K562 (cell line): ENCODE data around the gene FOXO3. TPM values are rescaled to one million over a fixed set of nuclear protein-coding genes. Genes with fewer than 3 reads are reported as not detected.

Experiments
- ATAC-seq: fragments of 200-7000 bp; cut with Tn5 transposase; 3 replicates; pipeline ENCODE4 v1.9.1; 2020; ENCODE audit warnings: moderate library complexity
- BruUV-seq: library from RNA; stranded (reverse); fragments of 400-500 nt; replicated peaks from 2 replicates; lab custom pipeline; 2021; lab: Mats Ljungman, UMichigan
- CTCF ChIA-PET: fragments of 300-600 bp; formaldehyde crosslinking; extraction: SDS; loops from one replicate; lab custom pipeline; 2021; ENCODE audit warnings: low intra/inter-chr PET ratio; lab: Yijun Ruan, JAX
- POLR2A ChIA-PET: fragments of 300-600, 350-650 bp; sonication (Branson Sonifier 250); formaldehyde crosslinking; extraction: SDS; loops from one replicate; lab custom pipeline; 2021; ENCODE audit warnings: antibody characterized with exemption, inconsistent platforms; lab: Yijun Ruan, JAX
- DNase-seq, 4 experiments: peaks; one replicate each; pipeline versions ENCODE4 v3.0.0 to v3.0.0-alpha.2; 2011 to 2018; ENCODE audit warnings: low spot score in 3 of 4, mixed read lengths in 3 of 4; ENCODE audit errors: extremely low read depth in 1 of 4
- FAIRE-seq: peaks from 2 replicates; lab custom pipeline; 2011; peaks lifted over from hg19 to GRCh38; lab: Jason Lieb, UNC
- H2AFZ ChIP-seq: 2 replicates; pipeline ENCODE4 v1.6.0; 2011; ENCODE audit warnings: low read depth, low read length, control low read depth, inconsistent platforms
- H3K27ac ChIP-seq: fragments of 200-600 bp; 3 replicates; pipeline ENCODE4 v1.8.0; 2011; ENCODE audit warnings: low read depth, mild to moderate bottlenecking, control low read depth, inconsistent platforms, low read length, moderate library complexity, mixed read lengths; ENCODE audit errors: extremely low read depth
- H3K27me3 ChIP-seq, 2 experiments: fragments of 300-600 bp in 1 of 2; 2 replicates in 1 of 2; 3 replicates in 1 of 2; pipeline versions ENCODE4 v1.6.0 to v1.8.0; 2011; ENCODE audit warnings: inconsistent platforms in 2 of 2, low read length in 2 of 2, mild to moderate bottlenecking in 1 of 2, mixed read lengths in 1 of 2, moderate library complexity in 1 of 2; ENCODE audit not compliant: control insufficient read depth in 2 of 2, insufficient read depth in 2 of 2
- H3K36me3 ChIP-seq: fragments of 300-600 bp; 3 replicates; pipeline ENCODE4 v1.8.0; 2011; ENCODE audit warnings: mild to moderate bottlenecking, low read length, inconsistent platforms; ENCODE audit not compliant: control insufficient read depth, insufficient read depth
- H3K4me1 ChIP-seq, 2 experiments: fragments of 200-600 bp in 1 of 2; replicated peaks in 1 of 2; 2 replicates in 1 of 2; 3 replicates in 1 of 2; pipeline versions ENCODE4 v1.5.1 to v1.8.0; 2011; ENCODE audit warnings: inconsistent platforms in 2 of 2, low read length in 2 of 2, mild to moderate bottlenecking in 1 of 2, mixed read lengths in 1 of 2, moderate library complexity in 1 of 2; ENCODE audit not compliant: control insufficient read depth in 2 of 2, insufficient read depth in 2 of 2
- H3K4me2 ChIP-seq: 2 replicates; pipeline ENCODE4 v1.6.1; 2011; ENCODE audit warnings: low read length, control low read depth, inconsistent platforms, mixed read lengths; ENCODE audit not compliant: insufficient read depth
- H3K4me3 ChIP-seq: fragments of 200-600 bp; sonication (generic), shearing (Covaris generic); 2 replicates; pipeline ENCODE4 v1.5.1; 2016; ENCODE audit warnings: control low read depth, inconsistent platforms
- H3K79me2 ChIP-seq: fragments of 200-600 bp; 3 replicates; pipeline ENCODE4 v1.8.0; 2011; ENCODE audit warnings: low read length, inconsistent platforms; ENCODE audit not compliant: control insufficient read depth, insufficient read depth
- H3K9ac ChIP-seq, 2 experiments: 2 replicates each; pipeline versions ENCODE4 v1.6.0 to v1.6.1; 2011; ENCODE audit warnings: low read depth in 2 of 2, low read length in 2 of 2, control low read depth in 1 of 2, inconsistent platforms in 1 of 2, mild to moderate bottlenecking in 1 of 2, mixed read lengths in 1 of 2; ENCODE audit not compliant: insufficient read depth in 1 of 2
- H3K9me1 ChIP-seq: one replicate; pipeline ENCODE4 v1.6.0; 2011; ENCODE audit warnings: inconsistent platforms, mild to moderate bottlenecking, low read length, moderate library complexity; ENCODE audit not compliant: control insufficient read depth, insufficient read depth
- H3K9me3 ChIP-seq: replicated peaks from 2 replicates; pipeline ENCODE4 v1.5.1; 2011; ENCODE audit warnings: low read depth, low read length, inconsistent platforms; ENCODE audit not compliant: control insufficient read depth, insufficient read depth
- H4K20me1 ChIP-seq: replicated peaks from 2 replicates; pipeline ENCODE4 v1.6.1; 2011; ENCODE audit warnings: low read length, inconsistent platforms, mixed read lengths; ENCODE audit not compliant: control insufficient read depth, insufficient read depth
- BCOR ChIP-seq: fragments of 450-650 bp; IDR thresholded peaks from 2 replicates; pipeline ENCODE4 v1.6.1; 2016
- GABPB1 ChIP-seq: sonication (generic); formaldehyde crosslinking; IDR thresholded peaks from 2 replicates; pipeline ENCODE4 v1.8.0; 2022; ENCODE audit warnings: mild to moderate bottlenecking, missing genetic modification reagents
- GTF2F1 ChIP-seq: IDR thresholded peaks from 2 replicates; pipeline ENCODE4 v1.6.1; 2011; ENCODE audit warnings: low read depth, low read length, improper control_type of control experiment
- KLF13 ChIP-seq: fragments of 450-650 bp; IDR thresholded peaks from 2 replicates; pipeline ENCODE4 v1.6.1; 2016; ENCODE audit warnings: missing genetic modification characterization, low read depth, mild to moderate bottlenecking, missing compliant biosample characterization, moderate library complexity, borderline replicate concordance
- KLF16 ChIP-seq: IDR thresholded peaks from 2 replicates; pipeline ENCODE4 v1.6.1; 2016; ENCODE audit warnings: antibody characterized with exemption
- MTA2 ChIP-seq: fragments of 450-650 bp; IDR thresholded peaks from 2 replicates; pipeline ENCODE4 v1.6.1; 2016; ENCODE audit warnings: low read depth
- POLR3G ChIP-seq: IDR thresholded peaks from 2 replicates; pipeline ENCODE4 v1.6.1; 2011; ENCODE audit not compliant: insufficient read length, insufficient replicate concordance; ENCODE audit errors: extremely low read depth
- RFX7 ChIP-seq: fragments of 250-450 bp; sonication (Bioruptor Pico); IDR thresholded peaks from 2 replicates; pipeline ENCODE4 v1.5.1; 2021; ENCODE audit warnings: mild to moderate bottlenecking
- TGIF2 ChIP-seq: sonication (generic); formaldehyde crosslinking; IDR thresholded peaks from 2 replicates; pipeline ENCODE4 v1.8.1; 2022; ENCODE audit warnings: mild to moderate bottlenecking, missing genetic modification reagents, moderate library complexity
- TOE1 ChIP-seq, 2 experiments: fragments of 450-650 bp in 1 of 2; sonication (generic) in 1 of 2; formaldehyde crosslinking in 1 of 2; IDR thresholded peaks; 2 replicates each; pipeline versions ENCODE4 v1.7.1 to v1.8.0; 2016 to 2022; ENCODE audit warnings: borderline replicate concordance in 2 of 2, mild to moderate bottlenecking in 2 of 2, antibody characterized with exemption in 1 of 2, inconsistent platforms in 1 of 2, low read depth in 1 of 2, missing genetic modification reagents in 1 of 2, moderate library complexity in 1 of 2
- TSC22D4 ChIP-seq: fragments of 450-650 bp; IDR thresholded peaks from 2 replicates; pipeline ENCODE4 v1.6.1; 2016; ENCODE audit warnings: missing genetic modification characterization, missing biosample characterization, control low read depth
- ZFX ChIP-seq: sonication (generic); formaldehyde crosslinking; IDR thresholded peaks from 2 replicates; pipeline ENCODE4 v1.8.0; 2022; ENCODE audit warnings: mild to moderate bottlenecking, missing genetic modification reagents, moderate library complexity
- ZNF184 ChIP-seq: sonication (generic); formaldehyde crosslinking; IDR thresholded peaks from 2 replicates; pipeline ENCODE4 v1.5.0; 2020; ENCODE audit warnings: missing genetic modification reagents
- ZNF197 ChIP-seq: fragments of 200-800 bp; sonication (Bioruptor generic); IDR thresholded peaks from 2 replicates; pipeline ENCODE4 v1.6.1; 2016; ENCODE audit warnings: low read depth, missing genetic modification characterization, missing compliant biosample characterization
- ZNF239 ChIP-seq: fragments of 250-450 bp; sonication (Bioruptor Pico); IDR thresholded peaks from 2 replicates; pipeline ENCODE4 v1.4.0; 2020; ENCODE audit warnings: mild to moderate bottlenecking
- WGBS: fragments of 100-300 bp; shearing (Covaris generic); methylation state at CpG from one replicate; pipeline ENCODE4 v1.1.6; 2016; ENCODE audit warnings: low coverage, mixed read lengths; ENCODE audit not compliant: insufficient coverage; ENCODE audit errors: missing lambda C conversion rate; 5-methylcytosine and 5-hydroxymethylcytosine counted together
- in situ Hi-C: fragments of 300-500 bp; cut with MboI; formaldehyde crosslinking; loops from 4 replicates; pipeline ENCODE4 v1.15.0; 2018; ENCODE audit warnings: inconsistent platforms, mixed read lengths
- intact Hi-C: fragments of 100-400 bp; cut with micrococcal nuclease; formaldehyde crosslinking; loops from 2 replicates; pipeline ENCODE4 v1.14.2; 2022
- polyA plus RNA-seq, 8 experiments: library from polyadenylated mRNA; depleted of rRNA in 4 of 8; stranded (reverse) in 5 of 8; unstranded in 3 of 8; fragments of >200 nt; fragmentation: Nextera tagmentation in 2 of 8; fragmentation: Illumina TruSeq in 1 of 8; extraction: Ambion mirVana in 2 of 8; extraction: Trizol in 1 of 8; gene quantifications; 2 replicates each; pipeline versions ENCODE4 v1.2.1 to v1.2.3, GENCODE V29; 2011 to 2014; ENCODE audit warnings: inconsistent platforms in 1 of 8, missing spikeins in 1 of 8
- total RNA-seq, 7 experiments: library from RNA; depleted of rRNA in 6 of 7; stranded (reverse); fragments of >200 nt in 6 of 7; fragmentation: Illumina TruSeq in 2 of 7; extraction: Trizol in 2 of 7; gene quantifications; 2 replicates each; pipeline versions ENCODE4 v1.2.1 to v1.2.3, GENCODE V29; 2011 to 2021; ENCODE audit warnings: low replicate concordance in 1 of 7
- TF ChIP-seq, protein P1 (sequence below), 2 experiments: IDR thresholded peaks; 2 replicates each; pipeline ENCODE4 v1.6.1; 2011; ENCODE audit warnings: borderline replicate concordance in 1 of 2, control low read depth in 1 of 2, low read depth in 1 of 2, low read length in 1 of 2, mild to moderate bottlenecking in 1 of 2, mixed read lengths in 1 of 2, moderate library complexity in 1 of 2; ENCODE audit not compliant: insufficient read depth in 1 of 2, insufficient read length in 1 of 2, poor library complexity in 1 of 2, severe bottlenecking in 1 of 2; ENCODE audit errors: extremely low read depth in 1 of 2
- TF ChIP-seq, protein P2 (sequence below): sonication (generic); formaldehyde crosslinking; IDR thresholded peaks from 2 replicates; pipeline ENCODE4 v1.8.0; 2022; ENCODE audit warnings: mild to moderate bottlenecking, missing genetic modification reagents
- TF ChIP-seq, protein P3 (sequence below): fragments of 250-450 bp; sonication (Bioruptor Pico); IDR thresholded peaks from 2 replicates; pipeline ENCODE4 v1.8.0; 2022; ENCODE audit warnings: moderate library complexity, mild to moderate bottlenecking, inconsistent platforms
- TF ChIP-seq, protein P4 (sequence below): fragments of 450-650 bp; IDR thresholded peaks from 2 replicates; pipeline ENCODE4 v1.6.1; 2016; ENCODE audit warnings: missing biosample characterization, missing genetic modification characterization

FOXO3 gene
- total and polyA plus RNA-seq, 9 of the 15 experiments (the other 6 are each of a cell fraction or from before 2014, with no cell fraction given): 3.0 to 14.6 (median 6.0) TPM

DNA sequence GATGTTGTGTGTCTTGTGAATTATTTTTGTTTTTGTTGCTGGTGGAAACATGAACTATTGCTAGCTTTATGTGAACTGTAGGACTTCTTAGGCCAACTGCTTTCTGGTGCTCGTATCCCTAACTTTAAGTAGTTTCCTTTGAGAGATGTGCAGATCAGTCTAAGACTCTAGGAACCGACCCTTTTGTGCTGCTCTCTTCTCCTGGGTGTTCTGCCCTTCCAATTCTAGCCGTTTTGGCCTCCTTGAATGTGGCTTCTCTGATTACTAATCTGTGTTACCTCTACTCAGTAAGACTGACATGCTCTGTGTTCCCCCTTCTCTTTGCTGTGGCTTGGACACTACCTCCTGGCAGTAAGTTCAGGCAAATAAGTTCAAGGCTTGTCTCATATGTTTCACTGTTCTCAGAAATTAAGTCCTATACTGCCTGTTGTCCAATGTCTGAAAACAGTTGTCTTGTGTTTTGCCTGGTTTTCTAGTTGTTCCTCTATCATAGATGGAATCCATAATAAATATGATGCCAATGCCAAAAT is 58.0 kb downstream of the FOXO3 start:
- H4K20me1 ChIP-seq: no peaks in the 10 kb centered on the region; the same call in 1 of the 2 replicates
- FAIRE-seq (no peak), ATAC-seq (peak; percentile 20), DNase-seq (no peak)
- POLR2A ChIA-PET: no interaction called here
- BruUV-seq: no TSS peak
- no peaks in the 10 kb centered on the region for H3K9me3 ChIP-seq
- in situ Hi-C loops (no loop called here), intact Hi-C loops (no loop called here)
- no peaks in the 10 kb centered on the region for H3K36me3 ChIP-seq
- H3K27me3 ChIP-seq: no peaks in the 10 kb centered on the region
- H3K4me3 ChIP-seq: no peak overlapping the region
- H2AFZ ChIP-seq: no peak overlapping the region
- no peak overlapping the region for H3K4me2 ChIP-seq
- H3K9ac ChIP-seq: no peak overlapping the region
- no peaks in the 10 kb centered on the region; the same call in 2 of the 3 replicates for H3K79me2 ChIP-seq
- no peak overlapping the region for H3K27ac ChIP-seq
- 34% methylated on average over 3 of the region's 3 CpGs for WGBS
- CTCF ChIA-PET: no interaction called here
- H3K9me1 ChIP-seq: no peaks in the 10 kb centered on the region
- peaks cover 0 to 10% of the 10 kb centered on the region in 2 experiments; a peak in 2 of 5 replicates for H3K4me1 ChIP-seq
- TF ChIP-seq, protein P1, sequence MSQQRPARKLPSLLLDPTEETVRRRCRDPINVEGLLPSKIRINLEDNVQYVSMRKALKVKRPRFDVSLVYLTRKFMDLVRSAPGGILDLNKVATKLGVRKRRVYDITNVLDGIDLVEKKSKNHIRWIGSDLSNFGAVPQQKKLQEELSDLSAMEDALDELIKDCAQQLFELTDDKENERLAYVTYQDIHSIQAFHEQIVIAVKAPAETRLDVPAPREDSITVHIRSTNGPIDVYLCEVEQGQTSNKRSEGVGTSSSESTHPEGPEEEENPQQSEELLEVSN (IDR thresholded peaks at IDR 0.05; ENCODE audit: borderline replicate concordance in 1 of 2, extremely low read depth in 1 of 2, insufficient read depth in 1 of 2, insufficient read length in 1 of 2, low read depth in 1 of 2, low read length in 1 of 2, poor library complexity in 1 of 2, severe bottlenecking in 1 of 2): no peak
- TF ChIP-seq KLF13 (no peak), TOE1 (IDR thresholded peaks at IDR 0.05; ENCODE audit: borderline replicate concordance) (no peak), TOE1 (CRISPR knock-in tag; IDR thresholded peaks at IDR 0.05; ENCODE audit: borderline replicate concordance, low read depth) (no peak), GTF2F1 (no peak), RFX7 (CRISPR knock-in tag) (no peak), MTA2 (no peak), GABPB1 (CRISPR knock-in tag) (no peak), POLR3G (no peak), ZNF197 (no peak), ZNF239 (no peak), TGIF2 (CRISPR knock-in tag) (no peak), BCOR (no peak), TSC22D4 (tag) (no peak), ZNF184 (CRISPR knock-in tag) (no peak), ZFX (no peak), KLF16 (no peak)
- TF ChIP-seq, protein P2, sequence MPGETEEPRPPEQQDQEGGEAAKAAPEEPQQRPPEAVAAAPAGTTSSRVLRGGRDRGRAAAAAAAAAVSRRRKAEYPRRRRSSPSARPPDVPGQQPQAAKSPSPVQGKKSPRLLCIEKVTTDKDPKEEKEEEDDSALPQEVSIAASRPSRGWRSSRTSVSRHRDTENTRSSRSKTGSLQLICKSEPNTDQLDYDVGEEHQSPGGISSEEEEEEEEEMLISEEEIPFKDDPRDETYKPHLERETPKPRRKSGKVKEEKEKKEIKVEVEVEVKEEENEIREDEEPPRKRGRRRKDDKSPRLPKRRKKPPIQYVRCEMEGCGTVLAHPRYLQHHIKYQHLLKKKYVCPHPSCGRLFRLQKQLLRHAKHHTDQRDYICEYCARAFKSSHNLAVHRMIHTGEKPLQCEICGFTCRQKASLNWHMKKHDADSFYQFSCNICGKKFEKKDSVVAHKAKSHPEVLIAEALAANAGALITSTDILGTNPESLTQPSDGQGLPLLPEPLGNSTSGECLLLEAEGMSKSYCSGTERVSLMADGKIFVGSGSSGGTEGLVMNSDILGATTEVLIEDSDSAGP: no peak
- TF ChIP-seq, protein P3, sequence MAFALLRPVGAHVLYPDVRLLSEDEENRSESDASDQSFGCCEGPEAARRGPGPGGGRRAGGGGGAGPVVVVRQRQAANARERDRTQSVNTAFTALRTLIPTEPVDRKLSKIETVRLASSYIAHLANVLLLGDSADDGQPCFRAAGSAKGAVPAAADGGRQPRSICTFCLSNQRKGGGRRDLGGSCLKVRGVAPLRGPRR (CRISPR knock-in tag): no peak
- TF ChIP-seq, protein P4, sequence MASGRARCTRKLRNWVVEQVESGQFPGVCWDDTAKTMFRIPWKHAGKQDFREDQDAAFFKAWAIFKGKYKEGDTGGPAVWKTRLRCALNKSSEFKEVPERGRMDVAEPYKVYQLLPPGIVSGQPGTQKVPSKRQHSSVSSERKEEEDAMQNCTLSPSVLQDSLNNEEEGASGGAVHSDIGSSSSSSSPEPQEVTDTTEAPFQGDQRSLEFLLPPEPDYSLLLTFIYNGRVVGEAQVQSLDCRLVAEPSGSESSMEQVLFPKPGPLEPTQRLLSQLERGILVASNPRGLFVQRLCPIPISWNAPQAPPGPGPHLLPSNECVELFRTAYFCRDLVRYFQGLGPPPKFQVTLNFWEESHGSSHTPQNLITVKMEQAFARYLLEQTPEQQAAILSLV (tag): no peak
